Skeletal muscle cell (primary cell): ENCODE data around the gene MRPL36.
A peak's percentile ranks its signal among the peaks of the same experiment; 100 is the strongest.

ENCODE experiments used
- DNase-seq: peaks from one replicate; pipeline ENCODE4 v3.0.0-alpha.2; 2010; ENCODE audit warnings: low read depth
- H3K4me3 ChIP-seq: 2 replicates; pipeline ENCODE4 v1.5.1; 2011; ENCODE audit warnings: low read depth, mild to moderate bottlenecking, control low read depth, low read length, moderate library complexity

Gene MRPL36

GRCh38 chr5:1786621-1787471 is 12.8 kb downstream of the MRPL36 start:
- DNase-seq = no peak

GRCh38 chr5:1785984-1786383 is 13.7 kb downstream of the MRPL36 start:
- H3K4me3 ChIP-seq = no peak overlapping the region
- DNase-seq = no peak

More at GRCh38 chr5:1786621-1787471, 12.8 kb downstream of the MRPL36 start:
- H3K4me3 ChIP-seq = no peak overlapping the region

DNA sequence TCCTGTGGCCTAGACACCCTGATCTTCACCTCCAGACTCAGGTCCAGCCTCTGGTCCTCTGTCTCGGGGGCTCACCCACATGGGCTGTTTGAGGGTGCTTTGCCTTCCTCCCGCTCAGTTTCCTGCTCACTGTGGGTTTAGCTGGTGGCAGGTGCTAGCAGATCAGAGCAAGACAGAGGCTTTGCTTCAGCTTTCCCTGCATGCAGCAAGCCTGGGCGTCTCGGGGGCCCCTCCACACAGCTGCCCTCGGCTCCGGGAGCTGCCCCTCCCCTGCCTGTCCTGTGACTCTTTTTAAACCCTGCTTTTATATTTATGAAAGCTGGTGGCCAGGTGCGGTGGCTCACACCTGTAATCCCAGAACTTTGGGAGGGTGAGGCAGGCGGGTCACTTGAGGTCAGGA is 14.6 kb downstream of the MRPL36 start:
- no peak for DNase-seq
- no peak overlapping the region for H3K4me3 ChIP-seq

- no peak overlapping the region for H3K4me3 ChIP-seq
- DNase-seq = no peak
These were observed 15.2 kb downstream of the MRPL36 start for GRCh38 chr5:1784197-1785050.

- no peak overlapping the region for H3K4me3 ChIP-seq
- DNase-seq = no peak
These were observed 16.5 kb downstream of the MRPL36 start for GRCh38 chr5:1783216-1783554.

GRCh38 chr5:1782385-1783215 is 17.0 kb downstream of the MRPL36 start:
- H3K4me3 ChIP-seq = no peak overlapping the region
- no peak for DNase-seq

GRCh38 chr5:1781726-1782384 is 17.8 kb downstream of the MRPL36 start:
- H3K4me3 ChIP-seq = no peak overlapping the region
- DNase-seq = no peak

- no peak overlapping the region for H3K4me3 ChIP-seq
- no peak for DNase-seq
These were observed 18.5 kb downstream of the MRPL36 start for GRCh38 chr5:1781107-1781506.

DNA sequence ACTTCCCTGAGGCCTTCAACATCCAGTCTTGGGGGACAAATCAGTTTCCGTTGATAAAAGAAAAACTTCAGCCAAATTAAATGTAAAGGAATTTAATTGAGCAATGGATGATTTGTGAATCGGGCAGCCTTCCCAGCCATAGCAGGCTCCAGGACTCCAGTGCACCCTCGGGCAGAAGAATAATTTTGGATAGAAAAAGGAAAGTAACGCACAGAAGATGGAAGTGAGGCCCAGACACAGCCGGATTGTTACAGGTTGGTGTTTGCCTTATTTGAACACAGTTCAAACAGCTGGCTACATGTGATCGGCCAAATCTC is 19.1 kb downstream of the MRPL36 start:
- no peak for DNase-seq
- H3K4me3 ChIP-seq = no peak overlapping the region

GRCh38 chr5:1779782-1780613 is 19.6 kb downstream of the MRPL36 start:
- no peak overlapping the region for H3K4me3 ChIP-seq
- DNase-seq = no peak

- DNase-seq = no peak
- no peak overlapping the region for H3K4me3 ChIP-seq
These were observed 20.5 kb downstream of the MRPL36 start for GRCh38 chr5:1779021-1779680.

DNA sequence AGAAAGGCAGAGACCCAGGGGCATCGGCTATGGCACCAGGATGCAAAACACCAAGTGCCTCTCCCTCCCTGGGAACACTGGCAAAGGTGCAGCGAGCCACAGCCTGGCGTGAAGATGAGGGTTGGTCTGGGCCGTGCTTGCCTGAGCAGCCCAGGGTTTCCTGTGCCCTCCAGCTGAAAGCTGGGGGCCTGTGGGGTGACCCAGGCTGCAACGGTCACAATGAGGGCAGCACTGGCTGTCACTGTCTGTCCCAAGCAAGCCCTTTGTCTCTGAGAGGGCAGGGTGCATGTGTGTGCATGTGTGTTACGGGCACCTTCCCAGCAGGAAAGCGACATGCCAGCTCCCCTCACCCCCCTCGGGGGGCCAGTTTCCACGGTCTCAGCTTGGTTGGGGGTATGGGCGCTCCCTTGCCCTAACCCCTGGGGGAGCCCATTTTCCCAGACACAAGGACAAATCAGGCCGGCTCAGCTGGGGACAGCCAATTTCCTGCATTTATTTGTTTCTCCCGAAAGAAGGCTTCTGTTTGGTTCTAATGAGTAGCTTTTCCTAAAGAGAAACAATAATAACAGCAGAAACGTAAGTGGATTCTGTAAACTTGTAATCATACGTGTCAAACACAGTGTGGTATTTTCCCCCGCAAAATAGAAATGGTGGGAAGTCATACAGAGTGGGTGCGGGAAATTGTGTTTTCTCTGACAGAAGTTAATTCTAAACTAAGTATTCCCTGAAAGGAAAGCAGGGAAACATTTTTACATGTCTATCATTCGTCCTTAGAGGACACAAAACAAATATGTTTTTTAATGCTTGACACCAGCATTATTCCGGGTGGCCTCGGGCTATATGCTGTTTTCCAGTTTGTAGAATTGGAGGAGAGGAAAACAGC is 21.3 kb downstream of the MRPL36 start:
- no peak for DNase-seq
- no peak overlapping the region for H3K4me3 ChIP-seq

DNA sequence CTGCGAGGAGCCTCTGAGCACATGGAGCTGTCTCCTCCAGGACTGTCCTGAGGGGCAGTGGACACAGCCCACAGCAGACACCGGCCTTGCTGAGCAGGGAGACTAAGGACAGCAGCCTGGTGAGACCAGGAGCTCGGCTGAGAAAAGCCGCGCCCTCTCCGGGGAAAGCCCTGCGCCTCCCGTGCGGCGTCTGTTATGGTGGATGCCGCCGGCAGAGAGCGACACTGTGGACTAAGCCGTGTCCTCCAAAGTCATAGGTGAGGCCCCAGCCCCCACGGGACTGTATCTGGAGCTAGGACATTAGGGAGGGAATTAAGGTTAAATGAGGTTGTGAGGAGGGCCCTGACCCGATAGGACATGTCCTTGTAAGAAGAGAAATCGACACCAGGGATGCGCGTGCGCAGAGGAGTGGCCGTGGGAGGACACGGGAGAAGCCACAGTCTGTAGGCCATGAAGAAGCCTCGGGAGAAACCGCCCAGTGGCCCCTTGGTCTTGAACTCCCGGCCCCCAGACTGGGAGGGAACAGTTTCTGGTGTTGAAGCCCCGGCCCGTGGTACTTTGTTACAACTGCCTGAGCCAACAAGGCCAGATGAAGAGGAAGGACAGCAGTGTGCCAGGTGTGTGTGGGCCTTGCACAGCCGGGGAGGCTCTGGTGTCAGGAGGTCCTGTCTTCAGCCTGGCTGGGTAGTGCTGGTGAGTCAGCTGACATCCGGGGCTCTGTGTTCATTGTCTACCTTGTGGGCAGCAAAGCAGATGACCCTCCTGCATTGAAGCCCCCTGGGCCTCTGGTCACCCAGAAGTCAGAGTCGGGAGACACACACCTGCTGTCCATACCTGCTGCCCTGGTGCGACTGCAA is 22.1 kb downstream of the MRPL36 start:
- H3K4me3 ChIP-seq = no peak overlapping the region
- no peak for DNase-seq

DNA sequence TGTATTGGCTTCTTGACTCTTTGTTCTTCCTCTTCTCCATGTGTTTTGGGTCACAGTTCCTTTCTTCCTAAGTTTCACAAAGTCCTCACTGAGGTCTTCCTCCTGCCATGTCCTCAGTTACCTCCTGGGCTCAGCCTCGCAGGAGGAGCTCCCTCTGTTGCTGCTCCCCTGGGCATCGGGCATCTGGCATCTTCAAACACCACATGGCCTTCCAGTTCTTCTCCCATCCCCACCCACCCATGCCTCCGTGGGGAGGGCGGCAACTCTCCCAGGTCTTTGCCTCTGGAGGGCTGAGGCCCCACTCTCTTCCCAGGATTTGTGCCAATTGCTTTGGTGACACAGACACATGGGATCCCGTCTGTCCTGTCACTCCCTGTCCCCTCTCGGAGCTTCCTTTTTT is 22.8 kb downstream of the MRPL36 start:
- no peak for DNase-seq
- no peak overlapping the region for H3K4me3 ChIP-seq

DNA sequence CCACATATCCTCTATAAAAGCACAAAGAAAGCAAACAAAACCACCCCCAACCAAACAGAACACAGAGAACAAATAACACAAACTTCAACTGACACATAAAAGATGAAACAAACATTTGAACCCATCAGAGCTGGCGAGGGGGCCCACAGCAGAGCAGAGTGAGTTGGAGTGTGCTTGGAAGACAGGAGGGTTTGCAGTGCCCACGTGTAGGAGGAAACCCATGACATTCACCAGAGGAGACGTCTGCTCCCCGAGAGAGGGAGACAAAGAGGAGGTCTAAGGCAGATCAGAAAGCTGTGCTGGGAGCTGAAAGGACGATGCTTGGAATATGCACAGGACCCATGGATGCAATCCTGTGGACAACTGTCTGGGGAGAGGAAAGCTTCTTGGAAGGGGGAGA is 27.0 kb downstream of the MRPL36 start:
- DNase-seq = peak; percentile 14

More for the DNA sequence above, 27.0 kb downstream of the MRPL36 start:
- no peak overlapping the region for H3K4me3 ChIP-seq
